ENCODE data around the gene DHRS12.

DNA sequence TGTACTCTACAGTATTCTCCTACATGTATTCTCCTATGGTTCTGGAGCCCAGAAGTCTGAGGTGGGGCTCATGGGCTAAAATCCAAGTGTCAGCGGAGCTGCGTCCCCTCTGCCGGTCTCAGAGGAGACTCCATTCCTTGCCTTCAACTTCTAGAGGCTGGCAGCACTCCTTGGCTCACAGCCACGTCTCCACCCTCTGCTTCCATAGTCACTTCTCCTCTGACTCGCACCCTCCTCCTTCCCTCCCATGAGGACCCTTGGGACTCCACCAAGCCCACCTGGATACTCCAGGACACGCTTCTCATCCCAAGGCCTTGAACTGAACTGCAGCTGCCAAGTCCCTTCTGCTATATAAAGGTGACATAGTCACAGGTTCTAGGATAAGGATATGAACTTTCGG lies 27.8 kb downstream of the DHRS12 start:
- TF ChIP-seq POLR2AphosphoS5 (IDR thresholded peaks at IDR 0.05) (no peak), POLR2A (IDR thresholded peaks at IDR 0.05) (no peak)
- TF ChIP-seq, protein P1, sequence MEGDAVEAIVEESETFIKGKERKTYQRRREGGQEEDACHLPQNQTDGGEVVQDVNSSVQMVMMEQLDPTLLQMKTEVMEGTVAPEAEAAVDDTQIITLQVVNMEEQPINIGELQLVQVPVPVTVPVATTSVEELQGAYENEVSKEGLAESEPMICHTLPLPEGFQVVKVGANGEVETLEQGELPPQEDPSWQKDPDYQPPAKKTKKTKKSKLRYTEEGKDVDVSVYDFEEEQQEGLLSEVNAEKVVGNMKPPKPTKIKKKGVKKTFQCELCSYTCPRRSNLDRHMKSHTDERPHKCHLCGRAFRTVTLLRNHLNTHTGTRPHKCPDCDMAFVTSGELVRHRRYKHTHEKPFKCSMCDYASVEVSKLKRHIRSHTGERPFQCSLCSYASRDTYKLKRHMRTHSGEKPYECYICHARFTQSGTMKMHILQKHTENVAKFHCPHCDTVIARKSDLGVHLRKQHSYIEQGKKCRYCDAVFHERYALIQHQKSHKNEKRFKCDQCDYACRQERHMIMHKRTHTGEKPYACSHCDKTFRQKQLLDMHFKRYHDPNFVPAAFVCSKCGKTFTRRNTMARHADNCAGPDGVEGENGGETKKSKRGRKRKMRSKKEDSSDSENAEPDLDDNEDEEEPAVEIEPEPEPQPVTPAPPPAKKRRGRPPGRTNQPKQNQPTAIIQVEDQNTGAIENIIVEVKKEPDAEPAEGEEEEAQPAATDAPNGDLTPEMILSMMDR (IDR thresholded peaks at IDR 0.05): no peak
